GM23248 (cell line): ENCODE measurements around the gene KCNG1.

Experiments
- EZH2 ChIP-seq: fragments of 200-600 bp; sonication (generic); IDR thresholded peaks from 2 replicates; pipeline ENCODE4 v1.6.1; 2018; ENCODE audit warnings: antibody characterized with exemption, mild to moderate bottlenecking; ENCODE audit not compliant: insufficient read depth, poor library complexity, severe bottlenecking
- EZH2phosphoT487 ChIP-seq: fragments of 200-600 bp; sonication (generic); IDR thresholded peaks from 2 replicates; pipeline ENCODE4 v1.6.1; 2018; ENCODE audit warnings: antibody characterized with exemption, moderate library complexity, mild to moderate bottlenecking, low read depth; ENCODE audit not compliant: insufficient read depth

GRCh38 chr20:51011479-51011878 is 11.4 kb downstream of the KCNG1 start:
- TF ChIP-seq EZH2 = no peak
- no peak for TF ChIP-seq EZH2phosphoT487
